HCT116 (cell line): ENCODE results near the gene MZB1. TPM values are rescaled to one million over a fixed set of nuclear protein-coding genes. Genes with fewer than 3 reads are reported as not detected.
A peak's percentile ranks its signal among the peaks of the same experiment; 100 is the strongest.

Source experiments
- ATAC-seq: fragments of 200-7000 bp; cut with Tn5 transposase; 2 replicates; pipeline ENCODE4 v1.9.1; 2020; ENCODE audit warnings: mild to moderate bottlenecking, moderate library complexity
- Bru-seq: library from RNA; stranded (reverse); fragments of 400-500 nt; gene quantifications from one replicate; lab custom pipeline; 2021; lab: Mats Ljungman, UMichigan
- BruChase-seq, 2 experiments: library from RNA; stranded (reverse); fragments of 400-500 nt; gene quantifications; one replicate each; lab custom pipeline; 2021; lab: Mats Ljungman, UMichigan
- BruUV-seq: library from RNA; stranded (reverse); fragments of 400-500 nt; replicated peaks from 2 replicates; lab custom pipeline; 2021; lab: Mats Ljungman, UMichigan
- CTCF ChIA-PET: fragments of 300-600 bp; sonication (Branson Sonifier 250); formaldehyde crosslinking; loops from one replicate; lab custom pipeline; 2021; ENCODE audit warnings: antibody characterized with exemption; lab: Charles Lee
- POLR2A ChIA-PET: fragments of 300-600, 350-600 bp; sonication (Branson Sonifier 250); formaldehyde crosslinking; loops from one replicate; lab custom pipeline; 2021; ENCODE audit warnings: antibody characterized with exemption; lab: Charles Lee
- RAD21 ChIA-PET, 2 experiments: fragments of 300-600 bp; sonication (Branson Sonifier 250); formaldehyde crosslinking; loops; one replicate each; lab custom pipeline; 2023; ENCODE audit warnings: low total read pairs in 2 of 2; ENCODE audit not compliant: uncharacterized antibody in 2 of 2, unreplicated experiment in 2 of 2, low non-redundant PET in 1 of 2; lab: Charles Lee
- DNase-seq: peaks from one replicate; pipeline ENCODE4 v3.0.0-alpha.2; 2010; ENCODE audit warnings: low read depth, low spot score
- H2AFZ ChIP-seq: fragments of 200-600 bp; shearing (Covaris generic), sonication (generic); 2 replicates; pipeline ENCODE4 v1.6.1; 2017; ENCODE audit warnings: low read depth, mixed run types, mixed read lengths, antibody characterized with exemption, low read length; ENCODE audit not compliant: poor library complexity, severe bottlenecking
- H3K27ac ChIP-seq: 2 replicates; pipeline ENCODE4 v1.5.1; 2012; ENCODE audit warnings: low read depth, low read length
- H3K27me3 ChIP-seq: fragments of 200-600 bp; sonication (generic); 2 replicates; pipeline ENCODE4 v1.6.1; 2016; ENCODE audit warnings: mixed run types, low read length, mixed read lengths; ENCODE audit not compliant: insufficient read depth
- H3K36me3 ChIP-seq, 2 experiments: fragments of 200-500 bp in 1 of 2; fragments of 200-600 bp in 1 of 2; sonication (Bioruptor generic) in 1 of 2; sonication (generic) in 1 of 2; 2 replicates each; pipeline versions ENCODE4 v1.5.1 to v1.6.1; 2014 to 2016; ENCODE audit warnings: low read length in 2 of 2, inconsistent platforms in 1 of 2, mixed read lengths in 1 of 2, mixed run types in 1 of 2; ENCODE audit not compliant: insufficient read depth in 2 of 2, control insufficient read depth in 1 of 2
- H3K4me1 ChIP-seq, 2 experiments: fragments of 200-600 bp in 1 of 2; sonication (generic) in 1 of 2; 2 replicates each; pipeline versions ENCODE4 v1.5.1 to v1.6.1; 2012 to 2017; ENCODE audit warnings: low read length in 2 of 2, inconsistent platforms in 1 of 2, mild to moderate bottlenecking in 1 of 2, mixed read lengths in 1 of 2, mixed run types in 1 of 2, moderate library complexity in 1 of 2; ENCODE audit not compliant: insufficient read depth in 2 of 2, control insufficient read depth in 1 of 2
- H3K4me2 ChIP-seq: fragments of 200-600 bp; sonication (generic); 2 replicates; pipeline ENCODE4 v1.6.1; 2017; ENCODE audit warnings: mixed run types, low read length, mixed read lengths
- H3K4me3 ChIP-seq, 2 experiments: fragments of 200-600 bp in 1 of 2; sonication (generic) in 1 of 2; replicated peaks in 1 of 2; 2 replicates each; pipeline ENCODE4 v1.5.1; 2011 to 2016; ENCODE audit warnings: low read length in 2 of 2, control low read depth in 1 of 2, low read depth in 1 of 2, mild to moderate bottlenecking in 1 of 2, mixed read lengths in 1 of 2, mixed run types in 1 of 2
- H3K79me2 ChIP-seq: fragments of 200-600 bp; sonication (generic); 2 replicates; pipeline ENCODE4 v1.6.1; 2017; ENCODE audit warnings: mild to moderate bottlenecking, mixed run types, low read length, moderate library complexity, mixed read lengths; ENCODE audit not compliant: insufficient read depth
- H3K9ac ChIP-seq: fragments of 200-600 bp; sonication (generic); 2 replicates; pipeline ENCODE4 v1.6.1; 2016; ENCODE audit warnings: low read length, mixed read lengths
- H3K9me2 ChIP-seq: fragments of 200-600 bp; sonication (generic), shearing (Covaris generic); 2 replicates; pipeline ENCODE4 v1.6.1; 2017; ENCODE audit warnings: mixed run types, mild to moderate bottlenecking, moderate library complexity; ENCODE audit not compliant: insufficient read depth
- H3K9me3 ChIP-seq, 2 experiments: fragments of 200-500 bp in 1 of 2; fragments of 200-600 bp in 1 of 2; sonication (Bioruptor generic) in 1 of 2; sonication (generic) in 1 of 2; 2 replicates each; pipeline ENCODE4 v1.6.1; 2014 to 2017; ENCODE audit warnings: low read length in 2 of 2, mixed read lengths in 2 of 2, inconsistent platforms in 1 of 2, low read depth in 1 of 2, mild to moderate bottlenecking in 1 of 2, mixed run types in 1 of 2, moderate library complexity in 1 of 2; ENCODE audit not compliant: control insufficient read depth in 1 of 2, insufficient read depth in 1 of 2
- H4K20me1 ChIP-seq: fragments of 200-600 bp; sonication (generic), shearing (Covaris generic); 2 replicates; pipeline ENCODE4 v1.6.1; 2017; ENCODE audit warnings: mixed run types, mild to moderate bottlenecking, moderate library complexity; ENCODE audit not compliant: insufficient read depth
- ATF3 ChIP-seq: IDR thresholded peaks from 2 replicates; pipeline ENCODE4 v1.6.1; 2012
- CEBPB ChIP-seq: IDR thresholded peaks from 2 replicates; pipeline ENCODE4 v1.6.1; 2012; ENCODE audit warnings: low read depth
- CTCF ChIP-seq, 3 experiments: fragments of 200-600 bp in 1 of 3; sonication (generic) in 1 of 3; IDR thresholded peaks in 2 of 3; conservative IDR thresholded peaks in 1 of 3; 2 replicates each; pipeline ENCODE4 v1.5.1; 2012 to 2017; ENCODE audit warnings: low read depth in 2 of 3, low read length in 2 of 3, antibody characterized with exemption in 1 of 3, borderline replicate concordance in 1 of 3, control low read depth in 1 of 3, mild to moderate bottlenecking in 1 of 3, mixed read lengths in 1 of 3, mixed run types in 1 of 3, moderate library complexity in 1 of 3; ENCODE audit not compliant: insufficient read depth in 1 of 3
- ELF1 ChIP-seq: IDR thresholded peaks from 2 replicates; pipeline ENCODE4 v1.6.1; 2012; ENCODE audit warnings: low read depth, borderline replicate concordance
- EZH2phosphoT487 ChIP-seq: fragments of 200-600 bp; IDR thresholded peaks from 2 replicates; pipeline ENCODE4 v1.6.1; 2018; ENCODE audit warnings: antibody characterized with exemption, borderline replicate concordance
- FOSL1 ChIP-seq: IDR thresholded peaks from 2 replicates; pipeline ENCODE4 v1.6.1; 2012; ENCODE audit warnings: low read depth
- MAX ChIP-seq: IDR thresholded peaks from 2 replicates; pipeline ENCODE4 v1.6.1; 2012
- REST ChIP-seq: IDR thresholded peaks from 2 replicates; pipeline ENCODE4 v1.6.1; 2012; ENCODE audit warnings: low read depth
- YY1 ChIP-seq: IDR thresholded peaks from 2 replicates; pipeline ENCODE4 v1.6.1; 2011; ENCODE audit warnings: low read length, low read depth, moderate library complexity, mild to moderate bottlenecking; ENCODE audit not compliant: insufficient replicate concordance; ENCODE audit errors: extremely low read depth
- intact Hi-C: fragments of 100-400 bp; cut with micrococcal nuclease; formaldehyde crosslinking; loops from 2 replicates; pipeline ENCODE4 v1.10.0; 2022
- long read RNA-seq: library from polyadenylated mRNA; unstranded; transcript quantifications from one replicate; pipeline ENCODE4 v2.0.0, GENCODE V29; 2021; ENCODE audit not compliant: unreplicated experiment
- polyA plus RNA-seq: library from polyadenylated mRNA; unstranded; fragments of >200 nt; gene quantifications from 2 replicates; pipeline ENCODE4 v1.2.1, GENCODE V29; 2012; ENCODE audit warnings: missing spikeins
- total RNA-seq: library from RNA; stranded (reverse); gene quantifications from one replicate; pipeline ENCODE4 v1.2.1, GENCODE V29; 2021; ENCODE audit not compliant: unreplicated experiment

MZB1 gene
- 0.81 TPM for total RNA-seq
- polyA plus RNA-seq = not detected in 2 replicates
- percentile 31 among the genes with signal in this experiment for Bru-seq, nascent RNA
- percentile 35 among the genes with signal in this experiment for BruChase-seq, experiment 1, labeled RNA remaining after a 6-hour chase
- BruChase-seq, experiment 2, labeled RNA remaining after a 2-hour chase = percentile 20 among the genes with signal in this experiment
- long read RNA-seq = 0 reads

GRCh38 chr5:139389701-139390638, at the start of gene MZB1:
MZB1 (minus strand) TSS chr5:139389913; CDS start chr5:139389856, 57 bp downstream.
- CTCF ChIA-PET = interaction anchor here (1.6 kb wide), 1 partner anchor 16 kb away, joined by 3 read pairs; no protein-coding TSS in a partner anchor
- intact Hi-C loops = loop anchor here (5.0 kb wide), 1 partner anchor 813 kb away; the partner anchor contains the start of gene HSPA9
- ATAC-seq = no peak

More at GRCh38 chr5:139389701-139390638, at the start of gene MZB1:
- RAD21 ChIA-PET = no interaction called here
- Histone ChIP-seq H3K9ac (0 out of 2 replicates have a peak within 1 kb of the TSS, but pooled peaks have one; percentile 89), H3K9me2 (no peaks in the 10 kb centered on the region), H3K27me3 (no peaks in the 10 kb centered on the region), H3K79me2 (peaks cover 8% of the 10 kb centered on the region; the same call in 1 of the 2 replicates), H3K27ac (peak within 1 kb of the TSS; percentile 82; the same call in 1 of the 2 replicates), H3K4me3 (no peak within 1 kb of the TSS), H3K4me2 (no peak within 1 kb of the TSS; the same call in 1 of the 2 replicates), H3K36me3 (no peaks in the 10 kb centered on the region), H2AFZ (no peak within 1 kb of the TSS), H4K20me1 (no peaks in the 10 kb centered on the region), H3K4me1 (peaks cover 15 to 40% of the 10 kb centered on the region in 2 experiments), H3K9me3 (no peaks in the 10 kb centered on the region)
- TF ChIP-seq EZH2phosphoT487 (no peak), CTCF (IDR thresholded peaks at IDR 0.05 in 2 of 3, conservative IDR thresholded peaks at IDR 0.05 in 1 of 3; ENCODE audit: borderline replicate concordance in 1 of 3, insufficient read depth in 1 of 3, low read depth in 2 of 3, low read length in 2 of 3) (no peak), YY1 (no peak), MAX (no peak), CEBPB (no peak), ATF3 (no peak), REST (no peak), FOSL1 (no peak), ELF1 (no peak)
- POLR2A ChIA-PET = interaction anchor here (0.9 kb wide), 1 partner anchor 16 kb away, joined by 4 read pairs; no protein-coding TSS in a partner anchor
- DNase-seq = no peak
- BruUV-seq = no TSS peak
